Astrocyte of the hippocampus (primary cell): ENCODE data around the gene OCLN.
A peak's percentile ranks its signal among the peaks of the same experiment; 100 is the strongest.
"Not testable (repeated sequence)": the region's sequence is repeated elsewhere in the genome, so short reads cannot be mapped to it uniquely, and the experiment has no call there.

Experiments
- DNase-seq: peaks from one replicate; pipeline ENCODE4 v3.0.0; 2011; ENCODE audit warnings: low read depth, low spot score

OCLN gene

DNA sequence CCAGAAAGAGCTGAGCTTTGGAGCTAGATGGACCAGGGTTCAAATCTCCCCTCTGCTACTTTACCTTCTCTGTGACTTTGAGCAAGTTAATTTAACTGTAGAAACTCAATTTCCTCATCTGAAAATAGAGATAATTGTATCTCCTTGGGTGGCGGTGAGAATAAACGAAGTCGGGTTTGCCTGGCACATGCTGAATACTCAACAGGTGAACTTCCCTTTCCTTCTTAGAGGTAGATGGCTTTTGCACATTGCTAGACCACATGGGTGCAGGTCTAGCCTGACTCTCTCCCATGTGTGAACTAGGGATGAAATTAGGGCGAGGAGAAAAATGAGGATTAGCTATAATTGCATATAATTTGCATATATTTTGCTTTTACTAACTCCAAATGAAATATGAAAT, 36.0 kb downstream of the OCLN start:
- no peak for DNase-seq

DNA sequence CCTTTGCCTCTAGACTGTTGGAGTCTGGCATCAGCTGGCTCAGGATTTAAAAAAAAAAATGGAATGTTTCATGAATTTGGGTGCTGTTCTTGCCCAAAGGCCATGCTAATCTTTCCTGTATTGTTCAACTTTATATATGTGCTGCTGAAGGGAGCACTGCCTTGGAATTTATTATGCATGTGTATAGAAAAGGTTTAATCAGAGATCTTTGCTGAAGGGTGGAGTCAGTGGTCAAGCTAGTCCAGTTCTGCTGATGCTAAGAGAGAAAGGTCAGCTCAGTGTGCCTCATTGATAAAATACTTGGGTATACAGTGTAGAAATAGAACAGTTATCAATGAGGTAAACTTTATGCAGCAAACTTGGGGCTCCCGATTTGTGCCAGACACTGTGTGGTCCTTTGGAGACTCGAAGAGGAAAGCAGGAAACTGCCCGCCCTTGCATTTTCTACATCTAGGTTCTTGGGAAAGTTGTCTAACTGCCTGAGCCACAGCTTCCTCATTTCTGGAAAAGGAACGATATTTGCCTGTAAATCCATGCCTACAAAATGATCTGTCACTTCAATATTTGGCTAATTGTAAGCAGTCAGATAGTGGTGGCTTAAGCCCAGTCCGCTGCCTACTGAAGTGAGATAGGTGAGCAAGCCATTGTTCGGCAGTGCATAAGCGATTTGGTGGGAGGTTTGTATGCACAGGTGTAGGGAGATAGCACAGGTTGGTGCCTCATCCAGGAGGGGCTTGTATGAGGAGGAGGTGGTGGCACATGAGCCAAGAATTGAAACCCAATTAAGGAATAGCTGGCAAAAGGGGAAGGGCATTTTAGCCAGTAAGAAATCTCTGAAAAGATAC, 38.2 kb downstream of the OCLN start:
- no peak for DNase-seq

GRCh38 chr5:69531406-69531801, 38.8 kb downstream of the OCLN start:
- DNase-seq: peak; percentile 37

DNA sequence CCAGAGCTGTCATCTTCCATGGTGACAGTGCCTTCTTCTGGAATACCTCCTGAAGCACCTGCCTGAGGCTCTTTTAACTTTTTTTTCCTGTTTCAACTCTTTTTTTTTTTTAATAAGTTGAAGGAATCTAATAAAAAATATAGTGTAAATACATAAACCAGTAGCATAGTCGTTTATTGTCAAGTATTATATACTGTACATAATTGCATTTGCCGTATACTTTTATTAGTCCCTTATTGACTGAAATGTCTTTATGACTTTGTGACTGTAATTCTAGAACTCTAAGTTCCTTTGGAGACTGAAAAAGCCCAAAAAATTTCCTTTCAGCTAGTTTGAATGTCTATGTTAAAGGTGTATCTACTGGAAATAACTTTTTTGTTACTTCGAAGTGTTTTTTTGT, 45.3 kb downstream of the OCLN start:
- DNase-seq: not testable (repeated sequence)

GRCh38 chr5:69538735-69539134, 46.1 kb downstream of the OCLN start:
- DNase-seq: not testable (repeated sequence)

- DNase-seq: not testable (repeated sequence)
These were observed 48.8 kb downstream of the OCLN start for GRCh38 chr5:69541347-69541746.

GRCh38 chr5:69542838-69543618, 50.4 kb downstream of the OCLN start:
- not testable (repeated sequence) for DNase-seq

DNA sequence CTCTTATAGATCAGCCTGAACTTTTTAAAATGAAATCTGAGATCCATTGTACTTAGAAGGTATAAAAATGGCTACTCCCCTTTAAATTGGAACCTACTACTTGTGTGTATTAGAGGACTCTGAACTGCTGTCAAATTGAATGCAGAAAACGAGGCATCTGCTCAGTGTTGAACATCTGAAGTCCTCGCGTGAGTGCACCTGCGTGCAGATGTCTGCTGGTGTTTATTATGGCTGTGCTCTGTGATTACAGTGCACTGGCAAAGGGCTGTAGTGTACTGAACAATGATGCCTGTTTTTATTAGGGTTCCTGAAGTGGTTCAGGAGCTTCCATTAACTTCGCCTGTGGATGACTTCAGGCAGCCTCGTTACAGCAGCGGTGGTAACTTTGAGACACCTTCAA, 52.0 kb downstream of the OCLN start:
- not testable (repeated sequence) for DNase-seq

DNA sequence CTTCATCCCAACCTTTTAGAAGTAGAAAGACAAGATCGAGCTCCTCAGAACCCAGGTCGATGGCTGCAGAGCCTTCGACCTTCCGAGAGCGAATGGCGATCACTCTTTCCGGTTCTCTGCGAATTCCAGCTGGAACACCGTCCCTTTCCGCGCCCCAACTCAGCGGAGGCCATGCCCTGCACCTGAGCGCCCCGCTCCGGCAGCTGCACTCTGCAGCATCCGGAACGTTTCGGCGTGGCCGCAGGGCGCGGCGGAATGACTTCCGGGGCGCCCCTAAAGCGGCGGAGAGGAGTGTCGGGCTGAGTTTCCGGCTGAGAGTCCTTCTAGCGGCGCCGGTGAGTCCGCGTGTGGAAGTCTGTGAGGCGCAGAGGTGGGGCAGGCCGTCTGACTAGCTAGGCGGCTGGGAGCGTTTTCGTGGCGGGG, 67.3 kb downstream of the OCLN start, which contains the start of gene GTF2H2C:
GTF2H2C (plus strand) TSS at position 284 of the 423 bp plus-strand sequence. CDS start 4,942 bp downstream, outside the sequence.
- DNase-seq: peak; percentile 79

DNA sequence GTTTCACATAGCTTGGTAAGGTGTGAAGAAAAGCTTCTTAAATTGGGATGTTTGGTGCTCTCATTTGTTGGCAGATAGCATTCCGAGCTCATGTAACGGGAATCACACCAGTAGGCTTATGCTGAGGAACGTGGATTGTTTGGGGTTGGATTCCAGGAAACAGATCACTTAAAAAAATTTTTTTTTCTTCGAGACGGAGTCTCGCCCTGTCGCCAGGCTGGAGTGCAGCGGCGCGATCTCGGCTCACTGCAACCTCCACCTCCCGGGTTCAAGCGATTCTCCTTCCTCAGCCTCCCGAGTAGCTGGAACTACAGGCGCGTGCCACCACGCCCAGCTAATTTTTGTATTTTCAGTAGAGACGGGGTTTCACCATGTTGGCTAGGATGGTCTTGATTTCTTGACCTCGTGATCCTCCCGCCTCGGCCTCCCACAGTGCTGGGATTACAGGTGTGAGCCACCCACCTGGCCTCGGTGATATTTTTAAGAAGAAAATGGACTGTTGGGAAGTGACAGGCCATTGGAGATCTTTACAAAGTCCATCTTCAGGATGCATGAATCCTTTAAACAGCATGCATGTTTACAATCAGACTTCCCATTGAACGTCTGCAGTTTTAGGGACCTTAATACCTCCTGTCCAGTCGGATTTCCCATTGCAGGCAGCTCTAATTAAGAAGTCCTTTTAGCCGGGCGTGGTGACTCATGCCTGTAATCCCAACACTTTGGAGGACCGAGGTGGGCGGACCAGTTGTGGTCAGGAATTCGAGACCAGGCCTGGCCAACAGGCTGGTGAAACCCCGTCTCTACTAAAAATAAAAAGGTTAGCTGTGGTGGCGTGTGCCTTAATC, 68.2 kb downstream of the OCLN start:
- DNase-seq: peak; percentile 6

- DNase-seq: not testable (repeated sequence)
These were observed 73.6 kb downstream of the OCLN start for GRCh38 chr5:69566172-69566571.

DNA sequence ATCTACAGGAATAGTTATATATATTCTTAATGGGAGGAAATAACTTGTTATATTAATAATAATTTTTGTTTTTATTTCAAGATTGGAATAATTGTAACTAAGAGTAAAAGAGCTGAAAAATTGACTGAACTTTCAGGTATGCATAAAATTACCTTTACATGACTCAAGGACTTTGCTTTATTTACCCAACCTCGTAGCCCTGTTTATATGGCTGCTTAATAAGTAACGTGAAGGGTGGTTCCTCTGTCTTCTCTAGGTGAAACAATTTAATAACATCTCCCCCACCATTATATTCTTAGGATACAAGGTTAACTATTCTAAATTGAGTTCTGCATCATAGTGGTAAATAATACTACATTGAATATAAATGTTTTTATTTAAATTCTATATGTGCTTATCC, 75.5 kb downstream of the OCLN start:
- not testable (repeated sequence) for DNase-seq

DNA sequence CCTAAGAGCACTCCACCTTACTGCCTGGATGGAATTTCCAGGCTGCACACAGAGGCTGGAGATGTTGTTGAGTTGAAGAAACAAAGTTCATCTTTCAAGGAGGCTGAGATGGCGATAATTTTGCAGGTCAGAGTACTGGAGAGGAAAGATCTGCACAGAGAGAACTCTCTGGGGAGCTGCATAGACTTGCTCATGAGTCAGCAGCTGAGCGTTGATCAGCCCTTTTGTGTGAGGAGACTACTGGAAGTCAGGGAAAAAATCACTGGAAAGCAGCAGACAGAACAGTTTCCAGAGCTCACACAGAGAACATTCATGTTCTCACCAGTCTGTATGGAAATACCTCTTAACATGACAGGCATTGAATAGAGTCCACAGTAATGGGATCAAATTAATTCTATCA, 90.8 kb downstream of the OCLN start:
- not testable (repeated sequence) for DNase-seq

DNA sequence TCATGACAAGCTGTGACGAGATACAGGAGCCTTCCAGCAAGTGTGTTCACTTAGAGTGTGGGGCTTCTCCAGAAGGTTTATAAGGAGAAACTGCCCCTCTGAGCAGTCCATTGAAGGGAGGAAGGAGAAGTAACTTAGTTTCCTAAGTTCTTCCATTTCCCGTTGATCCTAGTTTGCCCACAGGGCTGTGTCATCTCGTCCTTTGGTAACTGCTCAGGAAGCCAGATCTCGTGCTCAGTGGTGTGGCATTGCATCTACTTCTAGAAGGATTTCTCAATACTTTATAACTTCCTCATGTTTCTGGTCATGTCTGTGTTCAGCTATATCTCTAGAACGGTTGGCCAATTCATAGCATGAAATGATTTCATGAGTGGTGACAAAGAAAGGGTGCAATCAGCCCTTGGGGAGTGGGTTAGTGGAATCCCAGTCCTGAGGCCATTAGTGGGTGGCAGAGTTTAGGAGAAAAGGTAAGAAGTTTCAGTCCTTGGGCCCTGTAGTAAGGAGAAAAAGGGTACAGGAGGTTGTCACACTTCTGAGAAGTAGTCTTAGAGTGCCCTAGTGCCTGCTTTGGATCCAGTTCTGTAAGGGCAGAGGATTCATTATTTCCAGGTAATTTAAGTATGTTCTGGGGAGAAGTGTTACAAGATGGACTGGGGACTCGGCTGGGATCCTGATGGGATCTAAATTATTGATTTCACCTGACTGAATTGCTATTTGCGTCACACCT, 103.7 kb downstream of the OCLN start:
- DNase-seq: not testable (repeated sequence)

GRCh38 chr5:69601947-69602346, 109.4 kb downstream of the OCLN start:
- not testable (repeated sequence) for DNase-seq

GRCh38 chr5:69606839-69607238, 114.2 kb downstream of the OCLN start:
- not testable (repeated sequence) for DNase-seq
